ENCODE data around the gene GTPBP10.
"Not testable (repeated sequence)": the region's sequence is repeated elsewhere in the genome, so short reads cannot be mapped to it uniquely, and the experiment has no call there.

- TF ChIP-seq CTCF (IDR thresholded peaks at IDR 0.05 in 8 of 11, conservative IDR thresholded peaks at IDR 0.05 in 3 of 11); POLR2A (IDR thresholded peaks at IDR 0.05); POLR2AphosphoS5 (IDR thresholded peaks at IDR 0.05): not testable (repeated sequence)
Observed at GRCh38 chr7:90350032-90350431, 3.5 kb downstream of the GTPBP10 start.

Data from spleen (tissue), 7 donors.